Measurements from ENCODE around the gene ARPC4. TPM values are rescaled to one million over a fixed set of nuclear protein-coding genes. Genes with fewer than 3 reads are reported as not detected.
"Not testable (repeated sequence)": the region's sequence is repeated elsewhere in the genome, so short reads cannot be mapped to it uniquely, and the experiment has no call there.

ARPC4 gene
- total and polyA plus RNA-seq, 4 donors = 109 to 141 (median 135) TPM

- peak in 1 of 6 donors; percentile 19 for DNase-seq (ENCODE audit: low read depth in 4 of 6, low spot score in 6 of 6)
- 62% methylated on average over 5 of the region's 5 CpGs for WGBS (ENCODE audit: insufficient coverage)
- H3K27me3 ChIP-seq (ENCODE audit: control insufficient read depth, insufficient read depth, low read length) = no peaks in the 10 kb centered on the region
- H3K4me3 ChIP-seq (ENCODE audit: low read depth, low read length) = peak overlapping the region; percentile 48
- H3K36me3 ChIP-seq (ENCODE audit: control insufficient read depth, insufficient read depth, low read length) = peaks cover 21% of the 10 kb centered on the region
- H3K27ac ChIP-seq (ENCODE audit: low read depth, low read length) = peak overlapping the region; percentile 65
- peaks cover 40% of the 10 kb centered on the region for H3K4me1 ChIP-seq (ENCODE audit: control insufficient read depth, insufficient read depth, low read length)
- H3K9me3 ChIP-seq (ENCODE audit: control insufficient read depth, insufficient read depth, low read length) = no peaks in the 10 kb centered on the region
Observed at GRCh38 chr3:9769012-9769411, 23.9 kb upstream of the ARPC4 start.

GRCh38 chr3:9769426-9770275 lies 23.2 kb upstream of the ARPC4 start, which contains the start of gene CAMK1:
Gene CAMK1 (minus strand): TSS chr3:9769947. CDS start chr3:9767749, 2,198 bp downstream.
- Histone ChIP-seq H3K27me3 (ENCODE audit: control insufficient read depth, insufficient read depth, low read length) (no peaks in the 10 kb centered on the region), H3K9me3 (ENCODE audit: control insufficient read depth, insufficient read depth, low read length) (no peaks in the 10 kb centered on the region), H3K27ac (ENCODE audit: low read depth, low read length) (peak within 1 kb of the TSS; percentile 86), H3K36me3 (ENCODE audit: control insufficient read depth, insufficient read depth, low read length) (peaks cover 20% of the 10 kb centered on the region), H3K4me1 (ENCODE audit: control insufficient read depth, insufficient read depth, low read length) (peaks cover 40% of the 10 kb centered on the region), H3K4me3 (ENCODE audit: low read depth, low read length) (peak within 1 kb of the TSS; percentile 48)
- peak; percentile 39 to 90 (median 61) for DNase-seq (ENCODE audit: low read depth in 4 of 6, low spot score in 6 of 6)
- WGBS (ENCODE audit: insufficient coverage) = 5% methylated on average over 49 of the region's 49 CpGs

GRCh38 chr3:9770276-9770812 lies 22.5 kb upstream of the ARPC4 start:
- peaks cover 13% of the 10 kb centered on the region for H3K36me3 ChIP-seq (ENCODE audit: control insufficient read depth, insufficient read depth, low read length)
- H3K9me3 ChIP-seq (ENCODE audit: control insufficient read depth, insufficient read depth, low read length) = no peaks in the 10 kb centered on the region
- peaks cover 40% of the 10 kb centered on the region for H3K4me1 ChIP-seq (ENCODE audit: control insufficient read depth, insufficient read depth, low read length)
- H3K27ac ChIP-seq (ENCODE audit: low read depth, low read length) = peak overlapping the region; percentile 86
- H3K4me3 ChIP-seq (ENCODE audit: low read depth, low read length) = peak overlapping the region; percentile 48
- WGBS (ENCODE audit: insufficient coverage) = 19% methylated on average over 12 of the region's 15 CpGs
- peak in 2 of 6 donors; percentile 51 to 90 for DNase-seq (ENCODE audit: low read depth in 4 of 6, low spot score in 6 of 6)
- no peaks in the 10 kb centered on the region for H3K27me3 ChIP-seq (ENCODE audit: control insufficient read depth, insufficient read depth, low read length)

DNA sequence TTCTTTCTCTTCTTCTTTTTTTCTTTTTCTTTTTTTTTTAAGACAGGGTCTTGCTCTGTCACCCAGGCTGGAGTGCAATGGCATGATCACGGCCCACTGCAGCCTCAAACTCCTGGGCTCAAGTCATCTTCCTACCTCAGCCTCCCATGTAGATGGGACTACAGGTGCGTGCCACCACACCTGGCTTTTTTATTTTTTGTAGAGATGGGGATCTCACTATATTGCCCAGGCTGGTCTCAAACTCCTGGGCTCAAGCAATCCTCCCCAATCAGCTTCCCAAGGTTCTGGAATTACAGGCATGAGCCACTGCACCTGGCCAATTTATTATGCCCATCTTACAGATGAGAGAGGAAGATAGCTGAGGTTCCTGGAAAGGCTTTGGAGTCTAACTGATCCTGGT lies 21.9 kb upstream of the ARPC4 start:
- H3K36me3 ChIP-seq (ENCODE audit: control insufficient read depth, insufficient read depth, low read length); H3K27me3 ChIP-seq (ENCODE audit: control insufficient read depth, insufficient read depth, low read length); H3K9me3 ChIP-seq (ENCODE audit: control insufficient read depth, insufficient read depth, low read length); H3K4me3 ChIP-seq (ENCODE audit: low read depth, low read length); DNase-seq (ENCODE audit: low read depth in 4 of 6, low spot score in 6 of 6): not testable (repeated sequence)
- 67% methylated on average over 1 of the region's 2 CpGs for WGBS (ENCODE audit: insufficient coverage)
- peak overlapping the region; percentile 86 for H3K27ac ChIP-seq (ENCODE audit: low read depth, low read length)
- H3K4me1 ChIP-seq (ENCODE audit: control insufficient read depth, insufficient read depth, low read length) = peaks cover 35% of the 10 kb centered on the region

DNA sequence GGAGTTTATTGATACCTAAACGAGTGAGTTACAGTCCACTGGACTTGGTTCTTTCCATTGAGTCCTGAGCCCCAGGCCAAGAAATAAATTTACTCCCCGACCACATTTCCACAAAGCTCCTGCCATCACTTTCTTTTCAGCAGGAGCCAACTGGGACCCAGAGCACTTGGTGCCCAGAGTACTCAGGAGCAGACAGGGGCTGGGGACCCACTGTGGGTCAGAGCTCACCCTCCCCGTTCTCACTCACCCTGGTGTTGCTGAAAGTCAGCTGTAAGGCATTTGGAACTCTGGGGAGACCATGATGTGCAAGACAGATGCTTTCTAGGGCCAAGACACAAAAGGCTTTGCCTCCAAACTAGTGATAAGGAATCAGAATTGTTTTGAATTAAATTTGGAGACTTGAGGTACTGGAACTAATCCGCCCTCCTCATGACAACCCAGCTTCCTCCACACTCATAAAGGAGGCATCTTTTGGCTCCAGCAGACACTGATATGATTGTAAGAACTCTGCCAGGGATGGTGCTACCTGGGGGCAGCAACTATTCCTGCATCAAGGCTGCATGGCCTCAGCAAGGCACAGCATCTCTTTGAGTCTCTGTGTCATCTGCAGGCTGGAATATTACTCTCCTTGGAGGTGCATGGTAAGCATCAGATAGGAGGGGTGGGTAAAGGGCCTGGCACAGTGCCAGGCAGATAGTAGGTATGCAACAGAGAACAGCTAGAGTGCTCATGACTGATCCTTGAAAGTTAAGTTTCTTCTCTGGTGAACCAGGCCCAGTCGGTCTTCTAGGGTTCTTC lies 15.8 kb upstream of the ARPC4 start:
- peaks cover 6% of the 10 kb centered on the region for H3K4me1 ChIP-seq (ENCODE audit: control insufficient read depth, insufficient read depth, low read length)
- DNase-seq (ENCODE audit: low read depth in 4 of 6, low spot score in 6 of 6) = no peak
- WGBS (ENCODE audit: insufficient coverage) = 77% methylated on average over 3 of the region's 5 CpGs

DNA sequence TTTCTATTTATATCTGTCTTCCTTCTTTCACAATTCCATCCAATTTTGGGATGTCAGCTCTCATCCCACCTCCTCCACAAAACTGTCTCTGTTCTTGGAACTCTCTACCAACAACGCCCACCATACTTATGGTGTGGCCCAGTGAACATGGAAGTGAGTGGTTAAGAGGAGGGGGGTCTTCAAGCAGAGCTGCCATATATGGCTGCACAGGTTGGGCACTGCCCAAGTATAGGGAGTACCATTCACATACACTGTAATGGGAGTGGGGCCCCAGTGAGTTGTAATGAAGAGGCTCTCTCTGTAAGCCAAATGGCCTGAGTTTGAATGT lies 15.2 kb upstream of the ARPC4 start:
- no peak for DNase-seq (ENCODE audit: low read depth in 4 of 6, low spot score in 6 of 6)
- Histone ChIP-seq H3K9me3 (ENCODE audit: control insufficient read depth, insufficient read depth, low read length) (no peaks in the 10 kb centered on the region), H3K27ac (ENCODE audit: low read depth, low read length) (no peak overlapping the region), H3K4me3 (ENCODE audit: low read depth, low read length) (no peak overlapping the region), H3K27me3 (ENCODE audit: control insufficient read depth, insufficient read depth, low read length) (no peaks in the 10 kb centered on the region), H3K4me1 (ENCODE audit: control insufficient read depth, insufficient read depth, low read length) (peaks cover 6% of the 10 kb centered on the region), H3K36me3 (ENCODE audit: control insufficient read depth, insufficient read depth, low read length) (peaks cover 37% of the 10 kb centered on the region)
- no CpG with 5 or more reads among the region's 1 CpG for WGBS (ENCODE audit: insufficient coverage)

More for the DNA sequence above, 15.8 kb upstream of the ARPC4 start:
- H3K36me3 ChIP-seq (ENCODE audit: control insufficient read depth, insufficient read depth, low read length) = peaks cover 31% of the 10 kb centered on the region
- no peak overlapping the region for H3K27ac ChIP-seq (ENCODE audit: low read depth, low read length)
- H3K27me3 ChIP-seq (ENCODE audit: control insufficient read depth, insufficient read depth, low read length) = no peaks in the 10 kb centered on the region
- H3K9me3 ChIP-seq (ENCODE audit: control insufficient read depth, insufficient read depth, low read length) = no peaks in the 10 kb centered on the region
- H3K4me3 ChIP-seq (ENCODE audit: low read depth, low read length) = no peak overlapping the region

- Histone ChIP-seq H3K4me3 (ENCODE audit: low read depth, low read length) (no peak overlapping the region), H3K9me3 (ENCODE audit: control insufficient read depth, insufficient read depth, low read length) (no peaks in the 10 kb centered on the region), H3K27ac (ENCODE audit: low read depth, low read length) (no peak overlapping the region), H3K4me1 (ENCODE audit: control insufficient read depth, insufficient read depth, low read length) (peaks cover 6% of the 10 kb centered on the region), H3K36me3 (ENCODE audit: control insufficient read depth, insufficient read depth, low read length) (peaks cover 41% of the 10 kb centered on the region), H3K27me3 (ENCODE audit: control insufficient read depth, insufficient read depth, low read length) (no peaks in the 10 kb centered on the region)
- WGBS (ENCODE audit: insufficient coverage) = 90% methylated on average over 4 of the region's 5 CpGs
- DNase-seq (ENCODE audit: low read depth in 4 of 6, low spot score in 6 of 6) = no peak
Observed at GRCh38 chr3:9778143-9779074, 14.5 kb upstream of the ARPC4 start.

- Histone ChIP-seq H3K27ac (ENCODE audit: low read depth, low read length) (no peak overlapping the region), H3K4me1 (ENCODE audit: control insufficient read depth, insufficient read depth, low read length) (peaks cover 6% of the 10 kb centered on the region), H3K36me3 (ENCODE audit: control insufficient read depth, insufficient read depth, low read length) (peaks cover 48% of the 10 kb centered on the region), H3K27me3 (ENCODE audit: control insufficient read depth, insufficient read depth, low read length) (no peaks in the 10 kb centered on the region), H3K9me3 (ENCODE audit: control insufficient read depth, insufficient read depth, low read length) (no peaks in the 10 kb centered on the region), H3K4me3 (ENCODE audit: low read depth, low read length) (no peak overlapping the region)
- WGBS (ENCODE audit: insufficient coverage) = 85% methylated on average over 3 of the region's 6 CpGs
- DNase-seq (ENCODE audit: low read depth in 4 of 6, low spot score in 6 of 6) = no peak
Observed at GRCh38 chr3:9779075-9779593, 13.7 kb upstream of the ARPC4 start.
